Forelimb muscle (tissue), 1 donor: ENCODE data around the gene D2HGDH. TPM values are rescaled to one million over a fixed set of nuclear protein-coding genes. Genes with fewer than 3 reads are reported as not detected.
"Not testable (repeated sequence)": the region's sequence is repeated elsewhere in the genome, so short reads cannot be mapped to it uniquely, and the experiment has no call there.

Experiments
- DNase-seq: peaks from one replicate; pipeline ENCODE4 v3.0.0-alpha.2; 2013; ENCODE audit warnings: low read depth
- polyA plus RNA-seq: library from polyadenylated mRNA; unstranded; fragments of 120-200 nt; gene quantifications from one replicate; pipeline ENCODE4 v1.2.1, GENCODE V29; 2013; ENCODE audit not compliant: insufficient read length

D2HGDH gene
- polyA plus RNA-seq, 1 donor = 24.9 TPM

DNA sequence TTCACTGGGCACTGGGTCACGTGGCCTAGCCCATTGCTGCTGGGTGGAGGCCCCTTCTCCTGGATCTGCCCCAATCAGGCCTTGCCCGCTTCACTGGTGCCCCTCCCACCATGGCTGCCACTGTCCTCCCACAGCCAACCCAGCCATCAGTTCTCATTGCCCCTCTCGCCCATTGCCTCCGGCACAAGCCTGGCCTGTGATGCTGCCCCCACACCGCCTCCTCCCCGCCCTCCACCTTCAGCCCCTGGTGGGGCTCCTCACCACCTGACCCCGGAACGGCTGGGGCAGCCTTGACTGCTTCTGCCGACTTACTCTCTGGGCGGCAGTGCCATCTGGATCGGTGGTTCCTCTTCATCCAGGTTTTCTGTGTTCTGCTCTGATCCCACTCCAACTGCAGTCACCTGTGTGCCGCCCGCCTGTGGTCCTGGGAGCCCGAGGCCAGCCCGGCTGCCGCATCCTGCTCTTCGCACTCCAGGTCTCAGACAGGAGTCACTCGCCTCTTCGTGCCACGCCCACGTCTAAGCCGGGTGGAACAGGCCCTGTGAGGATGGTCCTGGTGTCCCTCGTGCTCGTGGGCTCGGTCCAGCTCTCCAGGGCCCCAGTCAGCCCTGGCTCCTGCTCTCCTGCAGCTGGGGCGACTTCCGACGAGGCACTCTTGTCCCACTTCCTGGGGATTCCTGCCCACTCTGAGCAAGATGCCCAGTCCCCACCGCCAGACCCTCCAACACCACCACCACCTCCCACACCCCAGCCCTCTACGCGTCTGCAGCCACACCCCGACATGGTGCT, 14.2 kb downstream of the D2HGDH start:
- no peak for DNase-seq

DNA sequence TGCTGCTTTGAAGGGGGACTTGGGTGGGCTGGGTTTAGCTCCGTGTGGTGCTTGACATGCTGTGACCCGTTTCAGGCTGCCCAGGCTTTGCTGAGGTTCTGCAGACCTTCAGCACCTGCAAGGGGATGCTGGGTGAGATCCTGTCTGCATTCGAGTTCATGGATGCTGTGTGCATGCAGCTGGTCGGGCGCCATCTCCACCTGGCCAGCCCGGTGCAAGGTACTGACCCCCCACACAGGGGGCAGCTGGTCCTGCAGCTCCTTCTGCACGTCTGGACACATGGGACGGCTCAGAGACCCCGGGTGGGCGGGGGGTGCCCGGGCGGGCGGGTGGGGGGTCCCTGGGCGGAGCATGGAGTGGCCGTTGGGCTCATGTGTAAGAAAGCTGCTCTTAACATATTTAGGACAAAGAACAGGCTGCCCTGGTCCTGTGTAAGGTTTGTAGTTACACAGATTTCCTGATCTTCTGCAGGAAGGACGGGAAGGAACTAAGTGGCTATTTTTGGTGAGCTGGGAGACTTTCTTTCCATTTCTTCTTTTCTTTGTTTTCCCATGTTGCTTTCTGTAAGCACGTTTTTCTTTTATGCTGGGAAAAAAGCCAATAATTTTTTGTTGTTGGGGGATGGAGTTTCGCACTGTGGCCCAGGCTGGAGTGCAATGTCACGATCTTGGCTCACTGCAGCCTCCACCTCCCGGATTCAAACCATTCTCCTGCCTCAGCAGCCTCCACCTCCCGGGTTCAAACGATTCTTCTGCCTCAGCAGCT, 15.8 kb downstream of the D2HGDH start:
- no peak for DNase-seq

DNA sequence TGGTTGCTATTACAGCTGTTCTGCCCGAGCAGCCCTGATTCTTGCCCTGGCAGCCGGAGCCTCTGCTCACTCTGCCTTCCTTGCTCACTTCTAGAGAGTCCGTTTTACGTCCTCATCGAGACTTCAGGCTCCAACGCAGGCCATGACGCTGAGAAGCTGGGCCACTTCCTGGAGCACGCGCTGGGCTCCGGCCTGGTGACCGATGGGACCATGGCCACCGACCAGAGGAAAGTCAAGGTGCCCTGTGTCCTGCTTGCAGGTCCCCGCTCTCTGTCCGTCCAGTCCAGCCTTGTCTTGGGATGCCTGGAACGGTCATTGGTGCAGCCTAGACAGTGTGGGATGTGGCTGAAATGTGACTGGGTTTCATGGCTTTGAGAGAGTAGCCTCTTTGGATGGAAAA, 16.7 kb downstream of the D2HGDH start:
- no peak for DNase-seq

DNA sequence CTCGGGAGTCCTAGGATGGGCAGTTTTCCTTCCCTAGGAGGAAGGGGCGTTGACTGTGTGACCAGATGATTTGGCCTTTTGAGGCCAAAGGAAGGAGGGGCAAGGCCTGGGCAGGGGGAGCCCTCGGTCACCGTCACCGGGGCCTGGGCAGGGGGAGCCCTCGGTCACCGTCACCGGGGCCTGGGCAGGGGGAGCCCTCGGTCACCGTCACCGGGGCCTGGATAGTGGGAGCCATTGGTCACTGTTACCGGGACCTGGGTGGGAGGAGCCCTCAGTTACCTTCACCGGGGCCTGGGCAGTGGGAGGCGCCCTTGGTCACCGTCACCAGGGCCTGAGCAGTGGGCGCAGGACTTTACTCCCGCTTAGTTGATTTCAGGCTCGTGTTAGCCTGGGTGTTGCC, 17.3 kb downstream of the D2HGDH start:
- no peak for DNase-seq

DNA sequence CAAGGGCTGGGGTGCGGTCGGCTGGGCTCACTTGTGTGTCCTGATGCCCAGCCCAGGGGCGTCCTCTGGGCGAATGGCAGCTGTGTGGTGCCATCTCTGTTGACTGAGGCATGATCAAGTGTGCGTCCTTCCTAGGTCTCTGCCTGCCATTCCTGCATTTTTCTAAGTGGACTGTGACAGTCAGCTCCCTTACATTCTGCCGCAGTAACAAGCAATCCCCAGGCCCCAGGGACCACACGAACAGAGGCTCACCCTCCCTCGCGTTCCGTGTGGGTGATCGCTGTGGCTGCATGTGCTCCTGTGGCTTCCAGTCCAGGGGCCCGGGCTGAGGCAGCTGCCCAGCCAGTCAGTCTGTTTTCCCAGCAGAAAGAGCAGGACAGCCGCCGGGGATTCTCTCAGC, 17.8 kb downstream of the D2HGDH start:
- DNase-seq = no peak

DNA sequence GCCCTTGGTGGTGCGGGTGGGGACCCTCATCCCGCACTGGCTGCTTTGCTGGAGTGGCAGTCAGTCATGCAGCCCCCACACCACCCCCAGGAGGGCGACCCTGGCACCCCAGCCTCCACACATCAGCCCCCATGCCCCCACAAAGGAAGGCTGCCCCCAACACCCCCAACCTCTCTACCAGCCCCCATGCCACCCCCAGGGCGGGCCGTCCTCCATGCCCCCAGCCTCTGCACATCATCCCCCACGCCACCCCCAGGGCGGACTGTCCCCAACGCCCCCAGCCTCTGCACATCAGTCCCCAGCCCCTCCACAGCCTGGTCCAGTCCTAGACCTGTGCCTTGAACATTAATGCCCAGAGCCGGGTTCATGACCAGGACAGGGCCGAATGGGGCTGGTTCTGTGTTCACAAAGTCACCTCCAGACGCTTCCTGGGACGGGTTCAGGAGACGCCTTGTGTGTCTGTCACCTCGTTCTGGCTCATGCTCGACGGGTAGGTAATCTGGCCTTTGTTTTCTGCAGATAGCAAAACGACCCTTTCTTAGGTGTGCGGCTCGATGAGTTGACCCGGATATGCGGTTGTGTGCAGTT, 18.4 kb downstream of the D2HGDH start:
- no peak for DNase-seq

DNA sequence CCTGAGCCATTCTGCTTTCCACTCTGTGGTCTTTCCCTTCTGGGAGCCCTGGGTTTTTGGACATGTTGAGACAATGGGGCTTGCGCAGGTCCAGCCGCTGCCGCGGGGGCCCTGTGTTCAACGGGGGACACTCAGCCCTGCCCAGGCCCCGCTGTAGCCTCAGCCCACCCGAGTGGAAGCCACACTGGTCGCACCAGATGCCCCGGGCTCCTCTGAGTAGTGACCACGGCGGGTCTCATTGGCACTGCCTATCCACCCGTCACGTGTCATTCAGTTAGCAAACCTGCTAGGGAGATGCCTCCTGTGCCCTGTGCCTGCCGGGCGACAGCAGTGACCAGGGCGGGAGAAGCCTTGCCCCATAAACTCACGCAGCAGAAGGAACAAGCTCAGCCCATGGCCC, 19.1 kb downstream of the D2HGDH start:
- DNase-seq = no peak

DNA sequence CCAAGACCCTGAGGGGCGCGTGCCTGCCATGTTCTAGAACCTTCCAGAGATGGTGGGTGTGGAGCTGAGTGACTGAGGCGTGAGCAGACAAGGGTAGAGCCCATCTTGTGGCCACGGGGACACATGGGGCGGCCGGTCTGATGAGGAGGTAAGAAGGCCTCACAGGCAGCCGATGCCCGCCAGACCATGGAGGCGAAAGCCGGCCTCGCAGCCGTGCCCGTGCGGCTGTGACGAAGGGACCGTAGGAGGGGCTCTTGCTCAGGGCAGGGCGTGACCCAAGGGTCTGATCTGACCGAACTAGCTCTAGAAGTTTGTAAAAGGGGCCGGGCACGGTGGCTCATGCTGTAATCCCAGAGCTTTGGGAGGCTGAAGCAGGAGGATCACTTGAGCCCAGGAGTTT, 19.6 kb downstream of the D2HGDH start:
- no peak for DNase-seq

DNA sequence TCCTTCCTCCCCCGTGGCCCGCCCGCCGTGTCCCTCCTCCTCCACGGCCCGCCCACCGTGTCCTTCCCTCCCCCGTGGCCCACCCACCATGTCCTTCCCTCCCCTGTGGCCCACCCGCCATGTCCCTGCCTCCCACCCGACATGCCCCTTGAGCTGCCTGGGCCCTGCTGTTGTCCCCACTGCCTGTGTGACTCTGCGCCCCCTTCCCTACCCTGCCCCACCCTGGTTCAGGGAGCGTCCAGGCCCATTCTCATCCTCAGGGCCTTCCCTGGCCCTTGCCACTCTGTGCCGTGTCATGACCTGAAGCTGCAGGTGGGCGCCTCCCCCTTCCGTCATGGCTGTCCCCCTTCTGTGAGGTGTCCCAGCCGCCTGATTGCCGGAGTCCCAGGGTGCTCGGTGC, 20.7 kb downstream of the D2HGDH start:
- no peak for DNase-seq

DNA sequence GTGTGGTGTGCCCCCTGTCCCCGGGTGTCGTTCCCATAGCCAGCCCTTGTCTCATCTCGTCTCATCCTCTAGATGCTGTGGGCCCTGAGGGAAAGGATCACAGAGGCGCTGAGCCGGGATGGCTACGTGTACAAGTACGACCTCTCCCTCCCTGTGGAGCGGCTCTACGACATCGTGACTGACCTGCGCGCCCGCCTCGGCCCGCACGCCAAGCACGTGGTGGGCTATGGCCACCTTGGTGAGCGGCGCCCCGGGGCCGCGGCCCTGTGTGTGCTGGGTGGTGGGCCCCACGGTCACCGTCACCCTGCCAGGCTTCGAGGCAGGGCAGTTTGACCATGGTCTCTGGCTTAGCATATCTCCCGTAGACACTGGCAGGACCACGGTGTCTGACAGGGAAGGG, 21.3 kb downstream of the D2HGDH start:
- no peak for DNase-seq

DNA sequence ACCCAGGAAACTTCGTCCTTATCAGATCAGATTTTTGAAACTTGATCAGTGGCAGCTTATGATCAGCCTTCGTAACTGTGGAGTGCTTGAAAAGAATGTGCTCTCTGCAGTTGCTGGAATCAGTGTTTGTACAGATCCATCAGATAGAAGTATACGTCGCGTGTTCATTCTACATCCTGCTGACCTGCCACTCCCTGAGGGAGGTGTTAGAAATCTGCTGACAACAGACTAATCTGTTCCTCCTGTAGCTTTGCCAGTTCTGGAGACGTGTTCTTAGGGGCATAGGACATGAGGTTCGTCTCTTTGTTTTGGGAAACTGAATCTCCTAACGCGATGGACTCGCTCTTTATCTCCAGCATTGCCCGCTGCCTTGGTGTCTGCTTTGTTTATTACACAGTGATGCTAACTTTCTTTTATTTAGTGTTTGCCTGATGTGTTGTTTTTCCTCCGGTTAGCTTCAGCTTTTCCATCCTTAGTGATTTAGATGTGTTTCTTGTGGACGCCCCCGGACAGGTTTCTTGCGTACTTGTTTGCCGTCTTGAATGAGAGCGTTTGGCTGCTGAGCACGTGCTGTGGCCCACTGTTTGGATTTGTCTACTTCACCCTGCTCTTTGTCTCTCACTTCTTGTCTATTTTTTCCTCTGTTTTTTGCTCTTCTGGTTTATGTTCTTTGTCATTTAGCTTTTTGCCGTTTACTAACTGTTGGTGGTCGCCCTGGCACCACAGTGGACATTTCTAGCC, 24.8 kb downstream of the D2HGDH start:
- DNase-seq = no peak

DNA sequence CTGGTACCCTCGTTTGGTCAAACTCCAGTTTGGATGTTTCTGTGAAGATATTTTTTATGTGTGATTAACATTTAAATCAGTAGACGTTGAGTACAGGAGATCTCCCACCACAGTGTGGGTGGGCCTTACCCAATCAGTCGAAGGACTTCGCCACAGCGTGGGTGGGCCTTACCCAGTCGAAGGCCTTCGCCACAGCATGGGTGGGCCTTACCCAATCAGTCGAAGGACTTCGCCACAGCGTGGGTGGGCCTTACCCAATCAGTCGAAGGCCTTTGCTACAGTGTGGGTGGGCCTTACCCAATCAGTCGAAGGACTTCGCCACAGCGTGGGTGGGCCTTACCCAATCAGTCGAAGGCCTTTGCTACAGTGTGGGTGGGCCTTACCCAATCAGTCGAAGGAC, 25.5 kb downstream of the D2HGDH start:
- not testable (repeated sequence) for DNase-seq

DNA sequence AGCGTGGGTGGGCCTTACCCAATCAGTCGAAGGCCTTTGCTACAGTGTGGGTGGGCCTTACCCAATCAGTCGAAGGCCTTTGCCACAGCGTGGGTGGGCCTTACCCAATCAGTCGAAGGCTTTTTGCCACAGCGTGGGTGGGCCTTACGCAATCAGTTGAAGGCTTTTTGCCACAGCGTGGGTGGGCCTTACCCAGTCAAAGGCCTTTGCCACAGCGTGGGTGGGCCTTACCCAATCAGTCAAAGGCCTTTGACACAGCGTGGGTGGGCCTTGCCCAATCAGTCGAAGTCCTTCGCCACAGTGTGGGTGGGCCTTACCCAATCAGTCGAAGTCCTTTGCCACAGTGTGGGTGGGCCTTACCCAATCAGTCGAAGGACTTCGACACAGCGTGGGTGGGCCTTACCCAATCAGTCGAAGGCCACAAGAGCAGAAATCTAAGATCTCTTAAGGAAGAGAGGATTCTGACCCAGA, 25.9 kb downstream of the D2HGDH start:
- DNase-seq = no peak

DNA sequence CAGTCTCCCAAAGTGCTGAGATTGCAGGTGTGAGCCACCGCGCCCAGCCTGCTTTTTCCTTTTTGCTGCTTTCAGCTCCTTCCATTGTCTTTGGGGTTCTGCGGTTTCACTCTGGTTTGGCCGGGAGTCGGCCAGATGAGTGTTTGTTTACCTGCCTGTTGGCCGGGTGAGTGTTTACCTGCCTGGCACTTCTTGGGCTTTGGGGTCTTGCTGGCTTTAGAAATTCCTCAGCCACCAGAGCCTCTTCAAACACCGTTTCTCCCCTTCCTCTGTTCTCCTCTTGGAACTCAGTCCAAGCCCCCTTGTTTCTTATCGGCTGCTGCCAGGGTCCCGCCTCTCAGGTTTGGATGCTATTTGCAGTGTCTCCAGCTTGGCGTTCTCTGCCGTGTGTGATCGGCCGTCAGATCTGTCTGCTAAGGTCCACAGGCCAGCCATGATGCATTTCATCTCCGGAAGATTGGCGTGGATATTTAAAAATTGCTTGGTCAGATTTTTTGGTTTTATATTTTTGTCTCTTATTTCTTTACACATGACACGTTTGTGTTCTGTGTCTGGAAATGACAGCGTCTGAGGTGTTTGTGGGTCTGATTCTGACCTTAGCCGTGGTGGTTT, 28.0 kb downstream of the D2HGDH start:
- DNase-seq = no peak

DNA sequence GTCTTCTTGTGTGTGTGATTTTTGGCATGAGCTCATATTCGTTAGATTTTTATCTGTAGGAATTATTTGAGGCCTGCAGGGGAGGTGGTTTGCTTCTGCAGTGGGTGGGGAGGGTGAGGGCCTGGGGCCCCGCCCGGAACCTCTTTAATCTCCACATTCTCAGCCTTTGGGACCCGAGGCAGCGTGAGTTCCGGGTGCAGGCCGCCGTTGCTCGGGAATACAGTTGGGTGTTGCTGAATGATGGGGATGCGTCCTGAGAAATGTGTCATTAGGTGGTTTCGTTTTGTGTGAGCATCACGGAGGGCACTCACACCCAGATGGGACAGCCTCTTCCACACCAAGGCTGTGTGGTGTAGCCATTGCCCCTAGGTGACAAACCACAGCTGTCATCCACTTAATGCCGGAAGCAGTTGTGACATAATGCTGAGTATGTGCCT, 28.5 kb downstream of the D2HGDH start:
- DNase-seq = no peak

DNA sequence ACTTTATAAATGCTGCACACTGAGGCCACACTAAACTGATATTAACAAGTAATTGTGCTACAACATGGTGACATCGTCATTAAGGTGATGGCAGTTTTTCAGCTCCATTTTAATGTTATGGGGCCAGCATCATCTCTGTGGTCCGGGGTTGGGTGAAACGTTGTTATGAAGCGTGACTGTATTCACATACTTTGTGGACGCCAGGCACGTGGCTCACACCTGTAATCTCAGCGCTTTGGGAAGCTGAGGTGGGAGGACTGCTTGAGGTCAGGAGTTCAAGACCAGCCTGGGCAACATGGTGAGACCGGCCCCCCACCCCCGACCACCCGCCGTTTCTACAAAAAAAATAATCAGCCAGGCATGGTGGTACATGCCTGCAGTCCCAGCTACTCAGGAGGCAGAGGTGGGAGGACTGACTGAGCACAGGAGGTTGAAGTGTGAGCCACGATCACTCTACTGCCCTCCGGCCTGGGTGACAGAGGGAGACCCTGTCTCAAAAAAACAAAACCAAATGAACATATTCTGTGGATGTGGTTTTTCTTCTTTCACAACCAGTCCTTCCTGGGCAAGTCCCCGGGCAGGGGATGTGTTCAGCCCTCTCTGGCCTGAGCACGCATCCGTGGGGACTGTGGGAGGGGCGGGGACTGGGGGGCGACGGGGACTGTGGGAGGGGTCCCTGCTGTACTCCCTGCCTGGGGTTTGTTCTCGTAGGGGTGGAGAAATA, 29.3 kb downstream of the D2HGDH start:
- no peak for DNase-seq

DNA sequence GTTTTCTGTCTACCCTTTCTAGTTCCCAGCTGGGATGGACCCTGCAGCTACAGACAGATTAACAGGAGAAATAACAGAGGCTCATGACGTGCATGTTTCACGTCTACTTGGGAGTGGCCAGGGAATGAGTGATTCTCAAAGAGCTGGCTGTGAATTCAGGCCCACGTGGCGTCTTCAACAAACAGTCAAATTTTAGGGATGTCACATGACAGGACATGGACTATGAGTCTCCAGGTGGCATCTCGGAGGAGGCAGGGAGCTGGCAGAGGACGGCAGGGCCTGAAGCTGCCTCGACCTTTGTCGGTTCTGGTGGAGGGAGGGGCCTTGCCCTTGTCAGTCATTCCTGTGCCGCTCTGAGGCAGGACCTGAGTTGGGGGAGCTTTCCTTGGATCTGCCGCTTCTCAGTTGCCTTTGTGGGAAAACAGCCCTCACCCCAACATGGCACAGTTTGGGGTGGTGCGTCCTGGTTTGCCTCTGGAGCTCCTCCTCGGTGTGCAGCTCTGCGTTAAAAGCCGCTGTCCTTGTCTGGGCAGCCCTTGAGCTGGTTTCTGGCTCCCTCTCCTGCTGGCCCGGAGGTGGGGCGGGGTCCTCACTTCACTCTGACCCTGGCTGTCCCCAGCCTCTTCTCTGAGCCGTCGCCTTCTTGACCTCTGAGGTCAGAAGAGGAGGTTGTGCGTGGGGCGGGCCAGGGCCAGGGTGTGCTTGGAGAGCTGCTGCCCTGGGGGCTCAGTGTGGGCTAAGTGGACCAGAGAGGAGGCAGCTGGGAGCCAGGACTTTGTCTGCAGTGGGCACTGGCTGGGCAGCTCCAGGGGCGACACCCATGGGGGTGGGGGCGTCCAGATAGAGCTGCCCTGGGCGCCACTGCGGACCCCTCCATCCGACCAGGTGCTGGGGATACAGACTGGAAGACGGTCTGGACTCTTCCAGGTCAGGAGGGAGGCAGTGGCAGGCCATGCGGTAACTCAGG, 30.1 kb downstream of the D2HGDH start:
- DNase-seq = no peak

DNA sequence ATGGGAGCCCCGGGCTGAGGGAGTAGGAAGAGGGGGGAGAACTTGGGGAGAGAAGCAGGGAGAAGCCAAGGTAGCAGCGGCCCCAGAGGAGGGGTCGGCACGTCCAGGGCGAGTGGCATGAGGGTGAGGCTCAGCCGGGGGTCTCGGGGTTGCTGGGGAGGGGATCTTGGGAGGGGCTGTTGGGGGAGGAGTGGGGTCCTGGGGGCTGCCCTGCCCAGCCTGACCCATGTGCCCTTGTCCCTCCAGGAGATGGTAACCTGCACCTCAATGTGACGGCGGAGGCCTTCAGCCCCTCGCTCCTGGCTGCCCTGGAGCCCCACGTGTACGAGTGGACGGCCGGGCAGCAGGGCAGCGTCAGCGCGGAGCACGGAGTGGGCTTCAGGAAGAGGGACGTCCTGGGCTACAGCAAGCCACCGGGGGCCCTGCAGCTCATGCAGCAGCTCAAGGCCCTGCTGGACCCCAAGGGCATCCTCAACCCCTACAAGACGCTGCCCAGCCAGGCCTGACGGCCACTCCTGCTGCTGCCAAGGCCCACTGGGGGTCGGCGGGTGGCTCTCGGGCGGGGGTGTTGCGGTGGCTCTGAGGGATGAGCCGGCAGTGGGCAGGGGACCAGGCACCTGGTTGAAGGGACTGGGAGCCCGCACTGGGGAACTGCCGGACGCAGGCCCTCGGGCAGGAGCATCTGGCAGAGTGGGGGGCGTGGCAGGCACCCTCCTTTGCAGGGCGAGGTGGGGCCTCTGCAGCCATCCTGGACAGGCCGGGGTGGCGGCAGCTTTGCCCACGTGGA, 33.2 kb downstream of the D2HGDH start:
- no peak for DNase-seq

DNA sequence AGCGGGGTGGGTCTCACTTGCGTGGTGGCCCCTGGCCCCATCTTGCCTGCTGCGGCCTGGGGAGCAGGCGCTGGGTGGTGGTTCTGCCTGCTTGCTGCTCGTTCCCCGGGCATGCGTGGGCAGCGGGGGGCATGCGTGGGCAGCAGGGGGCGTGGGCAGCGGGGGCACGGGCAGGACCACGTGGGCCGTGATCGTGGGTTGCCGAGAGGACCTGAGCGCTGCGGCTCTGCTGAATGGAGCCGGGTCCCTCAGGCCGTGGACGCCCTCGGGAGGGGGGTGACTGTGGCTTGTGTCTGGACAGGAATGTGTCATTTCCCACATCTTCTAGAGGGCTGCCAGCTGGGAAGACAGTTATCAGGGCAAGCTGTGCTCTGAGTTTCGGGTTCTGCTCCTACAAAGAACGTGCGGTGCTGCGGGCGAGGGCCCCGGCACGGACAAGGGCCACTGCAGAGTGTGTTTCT, 33.9 kb downstream of the D2HGDH start:
- no peak for DNase-seq
